ENCODE data around the gene KIFC3.
A peak's percentile ranks its signal among the peaks of the same experiment; 100 is the strongest.
"Not testable (repeated sequence)": the region's sequence is repeated elsewhere in the genome, so short reads cannot be mapped to it uniquely, and the experiment has no call there.

KIFC3 gene

GRCh38 chr16:57750796-57751538, 51.3 kb downstream of the KIFC3 start:
- no peak for DNase-seq

GRCh38 chr16:57749856-57750452, 52.3 kb downstream of the KIFC3 start:
- no peak for DNase-seq

- no peak for DNase-seq
Observed at GRCh38 chr16:57749101-57749692, 53.1 kb downstream of the KIFC3 start.

GRCh38 chr16:57748596-57748995, 53.7 kb downstream of the KIFC3 start:
- no peak for DNase-seq

GRCh38 chr16:57747996-57748395, 54.3 kb downstream of the KIFC3 start:
- DNase-seq = no peak

GRCh38 chr16:57747496-57747895, 54.8 kb downstream of the KIFC3 start:
- no peak for DNase-seq

GRCh38 chr16:57747091-57747490, 55.2 kb downstream of the KIFC3 start:
- no peak for DNase-seq

- not testable (repeated sequence) for DNase-seq
Observed at GRCh38 chr16:57746316-57746715, 56.0 kb downstream of the KIFC3 start.

GRCh38 chr16:57745768-57746167, 56.5 kb downstream of the KIFC3 start:
- no peak for DNase-seq

- DNase-seq = no peak
Observed at GRCh38 chr16:57744642-57744903, 57.7 kb downstream of the KIFC3 start.

- no peak for DNase-seq
Observed at GRCh38 chr16:57743886-57744641, 58.2 kb downstream of the KIFC3 start.

- DNase-seq = no peak
Observed at GRCh38 chr16:57743458-57743857, 58.8 kb downstream of the KIFC3 start.

- no peak for DNase-seq
Observed at GRCh38 chr16:57742543-57742942, 59.7 kb downstream of the KIFC3 start.

GRCh38 chr16:57741660-57742191, 60.6 kb downstream of the KIFC3 start:
- DNase-seq = no peak

GRCh38 chr16:57740423-57741071, 61.7 kb downstream of the KIFC3 start:
- DNase-seq = no peak

- no peak for DNase-seq
Observed at GRCh38 chr16:57739756-57740422, 62.4 kb downstream of the KIFC3 start.

GRCh38 chr16:57738844-57739243, 63.4 kb downstream of the KIFC3 start:
- no peak for DNase-seq

GRCh38 chr16:57736419-57737351, 65.6 kb downstream of the KIFC3 start:
- DNase-seq = peak; percentile 66

- no peak for DNase-seq
Observed at GRCh38 chr16:57735755-57736418, 66.4 kb downstream of the KIFC3 start, which contains the start of gene KATNB1. Gene KATNB1, plus strand, starts transcription at chr16:57735770. Its CDS starts 1,474 bp downstream, at chr16:57737244.

Data from CD4-positive, alpha-beta T cell treated with Interleukin-6 for 4 hours (primary cell).